Stimulated activated naive CD8-positive, alpha-beta T cell treated with anti-CD3 and anti-CD28 coated beads, Interleukin-15, amount 100 ng/mL, for 72 hours (primary cell): ENCODE measurements around the gene CYP2U1.
A peak's percentile ranks its signal among the peaks of the same experiment; 100 is the strongest.
"Not testable (repeated sequence)": the region's sequence is repeated elsewhere in the genome, so short reads cannot be mapped to it uniquely, and the experiment has no call there.

Source experiments
- ATAC-seq: fragments of 150-1000 bp; cut with Tn5 transposase; 2 replicates; pipeline ENCODE4 v1.10.0; 2021; ENCODE audit warnings: mild to moderate bottlenecking, moderate library complexity
- DNase-seq, 2 donors: peaks; one replicate each; pipeline ENCODE4 v3.0.0; 2021 to 2022
- H3K27ac Mint-ChIP-seq, 2 donors: one replicate each; pipeline ENCODE4 v1.8.0; 2022; ENCODE audit warnings: mild to moderate bottlenecking in 2 of 2, mixed read lengths in 2 of 2, moderate library complexity in 2 of 2
- H3K27me3 Mint-ChIP-seq: one replicate; pipeline ENCODE4 v1.8.0; 2022; ENCODE audit warnings: mixed read lengths
- H3K4me1 Mint-ChIP-seq: one replicate; pipeline ENCODE4 v1.8.0; 2022; ENCODE audit warnings: mild to moderate bottlenecking, mixed read lengths
- H3K4me3 Mint-ChIP-seq, 2 donors: one replicate each; pipeline ENCODE4 v1.8.0; 2022; ENCODE audit warnings: mild to moderate bottlenecking in 2 of 2, mixed read lengths in 2 of 2, moderate library complexity in 1 of 2
- H3K9me3 Mint-ChIP-seq, 2 donors: one replicate each; pipeline ENCODE4 v1.8.0; 2022; ENCODE audit warnings: mixed read lengths in 2 of 2

Gene CYP2U1

DNA sequence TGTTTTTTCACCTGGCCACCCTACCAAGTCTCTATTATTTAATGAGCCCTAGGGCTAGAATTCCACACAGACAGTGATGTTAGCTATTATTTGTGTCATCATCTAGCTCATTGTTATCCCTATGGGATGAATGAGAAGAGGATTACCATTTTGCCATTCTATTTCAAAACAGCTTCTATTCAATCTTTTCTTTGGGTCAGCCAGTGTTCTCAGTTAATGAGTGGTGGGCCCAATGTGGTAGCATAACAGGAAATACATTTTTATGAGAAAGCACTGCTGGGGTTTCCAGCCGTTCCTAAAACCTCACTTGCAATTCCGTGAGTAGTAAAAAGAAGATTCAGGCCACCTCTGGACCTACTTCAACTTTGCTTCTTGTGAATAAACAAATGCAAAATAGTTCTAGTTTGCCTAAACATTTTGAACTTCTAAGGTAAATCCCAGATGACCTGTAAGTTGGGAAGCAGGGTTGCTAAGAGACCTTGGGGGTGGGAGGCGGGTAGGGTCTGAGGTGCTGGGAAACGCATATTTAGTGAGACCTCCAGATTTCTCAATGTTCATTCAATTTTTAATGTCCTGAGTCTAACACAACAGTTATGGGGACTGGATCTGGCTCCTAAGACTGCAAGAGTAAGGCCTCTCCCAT lies 24.8 kb upstream of the CYP2U1 start:
- peaks cover 10 to 15% of the 10 kb centered on the region in 2 donors for H3K9me3 Mint-ChIP-seq
- no peak overlapping the region for H3K27ac Mint-ChIP-seq
- H3K4me3 Mint-ChIP-seq = no peak overlapping the region
- H3K27me3 Mint-ChIP-seq = peaks cover 19% of the 10 kb centered on the region
- no peaks in the 10 kb centered on the region for H3K4me1 Mint-ChIP-seq
- no peak for ATAC-seq
- DNase-seq = no peak

DNA sequence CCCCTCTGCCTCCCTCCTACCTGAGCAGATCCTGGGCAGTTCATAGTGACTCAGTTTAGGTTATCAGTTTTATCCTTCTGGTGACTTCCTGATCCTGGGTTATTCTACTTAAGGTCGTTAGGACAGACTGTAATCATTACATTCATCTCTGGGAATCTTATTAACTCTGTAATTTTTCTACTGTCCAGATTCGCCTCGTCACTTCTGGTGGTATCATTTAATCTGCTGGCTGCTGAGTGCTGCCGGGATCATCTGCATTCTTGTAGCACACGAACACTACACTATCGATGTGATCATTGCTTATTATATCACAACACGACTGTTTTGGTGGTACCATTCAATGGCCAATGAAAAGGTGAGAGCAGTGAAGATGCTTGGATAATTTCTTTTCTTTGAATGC lies 23.0 kb upstream of the CYP2U1 start:
- DNase-seq (no peak), ATAC-seq (no peak)
- no peaks in the 10 kb centered on the region for H3K4me1 Mint-ChIP-seq

DNA sequence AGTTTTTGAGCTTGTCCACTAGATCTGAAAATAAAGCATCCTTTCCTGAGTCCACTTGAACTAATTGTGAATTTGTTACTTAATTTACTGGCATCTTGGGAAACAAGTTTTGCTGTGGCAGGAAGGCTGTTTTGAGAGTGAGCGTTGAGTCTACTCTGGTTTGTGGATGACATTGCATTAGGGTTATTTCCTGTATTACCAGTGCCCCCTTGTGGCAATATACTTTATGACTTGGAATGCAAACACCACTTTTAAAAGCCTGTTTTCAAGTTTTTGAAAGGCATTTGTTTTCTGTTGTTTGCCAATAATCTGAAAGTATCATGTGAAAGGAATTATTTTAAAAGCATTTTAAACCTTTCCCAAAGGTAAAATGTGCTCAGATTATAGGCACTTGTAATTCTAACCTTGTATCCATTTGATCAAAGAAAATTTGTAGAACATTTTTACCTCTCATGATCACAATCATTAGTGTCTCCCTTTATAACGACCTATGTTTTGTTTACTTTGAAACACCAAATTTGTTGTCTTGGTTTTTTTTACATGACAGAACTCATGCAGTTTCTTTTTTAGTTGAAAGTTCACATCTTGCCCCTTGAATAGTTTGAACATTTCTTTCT lies 18.0 kb upstream of the CYP2U1 start:
- H3K4me3 Mint-ChIP-seq = no peak overlapping the region
- no peaks in the 10 kb centered on the region for H3K9me3 Mint-ChIP-seq
- no peaks in the 10 kb centered on the region for H3K27me3 Mint-ChIP-seq
- ATAC-seq (peak; percentile 73), DNase-seq (peak; percentile 14 to 30)
- no peak overlapping the region for H3K27ac Mint-ChIP-seq
- no peaks in the 10 kb centered on the region for H3K4me1 Mint-ChIP-seq

More for the DNA sequence above, 23.0 kb upstream of the CYP2U1 start:
- peaks cover 1% of the 10 kb centered on the region for H3K27me3 Mint-ChIP-seq
- H3K27ac Mint-ChIP-seq = no peak overlapping the region
- H3K9me3 Mint-ChIP-seq = peaks cover 10 to 15% of the 10 kb centered on the region in 2 donors
- no peak overlapping the region for H3K4me3 Mint-ChIP-seq

DNA sequence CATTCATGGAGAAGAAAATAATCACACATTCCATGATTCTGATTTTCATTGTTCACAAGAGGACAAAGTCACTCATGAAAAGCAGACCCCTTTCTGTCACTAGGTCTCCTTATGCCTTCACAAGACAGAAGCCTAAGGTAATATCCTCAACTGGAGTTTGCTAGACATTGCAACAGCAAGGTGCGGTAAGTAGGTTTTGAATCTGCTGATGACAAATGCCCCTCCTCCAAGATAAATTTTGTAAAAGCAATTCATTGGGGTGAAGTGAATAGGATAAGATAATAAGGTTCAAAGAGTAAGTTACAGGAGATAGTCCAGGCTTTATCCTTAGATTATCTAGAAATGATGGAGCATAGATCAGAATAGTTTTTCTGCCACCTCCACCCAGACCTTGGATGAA lies 16.1 kb upstream of the CYP2U1 start:
- Mint-ChIP-seq H3K9me3 (peaks cover 6 to 8% of the 10 kb centered on the region in 2 donors), H3K4me1 (no peaks in the 10 kb centered on the region), H3K27ac (no peak overlapping the region), H3K4me3 (no peak overlapping the region), H3K27me3 (no peaks in the 10 kb centered on the region)
- ATAC-seq = no peak
- no peak for DNase-seq

DNA sequence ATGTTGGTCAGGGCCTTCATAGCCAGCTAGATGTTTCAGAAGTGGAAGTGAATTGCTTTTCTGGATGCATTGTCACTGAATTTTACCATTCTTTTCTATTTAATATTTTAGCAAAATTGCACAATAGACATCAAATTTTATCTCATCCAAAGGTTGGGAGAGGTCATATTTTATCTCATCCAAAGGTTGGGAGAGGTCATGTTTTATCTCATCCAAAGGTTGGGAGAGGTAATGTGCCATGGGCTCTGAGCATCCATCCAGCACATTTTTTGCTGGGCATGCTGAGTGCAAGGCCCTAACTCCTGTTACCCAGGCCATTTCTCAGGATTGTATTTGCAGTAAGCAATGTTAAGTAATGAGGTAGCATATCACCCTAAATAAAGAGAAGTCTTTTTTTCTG lies 14.7 kb upstream of the CYP2U1 start:
- no peak overlapping the region for H3K27ac Mint-ChIP-seq
- H3K4me1 Mint-ChIP-seq = no peaks in the 10 kb centered on the region
- DNase-seq = no peak
- H3K4me3 Mint-ChIP-seq = no peak overlapping the region
- ATAC-seq = no peak
- no peaks in the 10 kb centered on the region for H3K27me3 Mint-ChIP-seq
- H3K9me3 Mint-ChIP-seq = peaks cover 6 to 8% of the 10 kb centered on the region in 2 donors

DNA sequence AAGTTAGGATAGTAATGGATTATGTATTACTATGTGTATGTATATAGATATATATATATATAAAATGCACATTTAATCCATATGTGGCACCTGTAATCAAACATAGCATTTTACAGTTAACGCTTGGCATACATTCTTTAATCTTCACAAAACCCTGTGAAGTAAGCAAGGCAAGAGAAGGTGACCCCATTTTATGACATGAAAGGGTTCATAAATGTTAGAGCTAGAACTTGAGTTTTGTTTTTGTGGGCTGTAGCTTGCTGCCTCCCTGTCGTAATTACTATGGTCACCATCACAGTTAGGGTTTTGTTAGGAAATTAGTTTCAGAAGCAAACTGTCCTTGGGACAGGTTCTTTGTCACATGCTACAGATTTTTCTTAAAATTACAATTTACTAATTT lies 13.8 kb upstream of the CYP2U1 start:
- no peaks in the 10 kb centered on the region for H3K4me1 Mint-ChIP-seq
- H3K27me3 Mint-ChIP-seq = no peaks in the 10 kb centered on the region
- H3K4me3 Mint-ChIP-seq = no peak overlapping the region
- DNase-seq = no peak
- H3K9me3 Mint-ChIP-seq = peaks cover 6 to 8% of the 10 kb centered on the region in 2 donors
- no peak overlapping the region for H3K27ac Mint-ChIP-seq
- ATAC-seq = no peak

DNA sequence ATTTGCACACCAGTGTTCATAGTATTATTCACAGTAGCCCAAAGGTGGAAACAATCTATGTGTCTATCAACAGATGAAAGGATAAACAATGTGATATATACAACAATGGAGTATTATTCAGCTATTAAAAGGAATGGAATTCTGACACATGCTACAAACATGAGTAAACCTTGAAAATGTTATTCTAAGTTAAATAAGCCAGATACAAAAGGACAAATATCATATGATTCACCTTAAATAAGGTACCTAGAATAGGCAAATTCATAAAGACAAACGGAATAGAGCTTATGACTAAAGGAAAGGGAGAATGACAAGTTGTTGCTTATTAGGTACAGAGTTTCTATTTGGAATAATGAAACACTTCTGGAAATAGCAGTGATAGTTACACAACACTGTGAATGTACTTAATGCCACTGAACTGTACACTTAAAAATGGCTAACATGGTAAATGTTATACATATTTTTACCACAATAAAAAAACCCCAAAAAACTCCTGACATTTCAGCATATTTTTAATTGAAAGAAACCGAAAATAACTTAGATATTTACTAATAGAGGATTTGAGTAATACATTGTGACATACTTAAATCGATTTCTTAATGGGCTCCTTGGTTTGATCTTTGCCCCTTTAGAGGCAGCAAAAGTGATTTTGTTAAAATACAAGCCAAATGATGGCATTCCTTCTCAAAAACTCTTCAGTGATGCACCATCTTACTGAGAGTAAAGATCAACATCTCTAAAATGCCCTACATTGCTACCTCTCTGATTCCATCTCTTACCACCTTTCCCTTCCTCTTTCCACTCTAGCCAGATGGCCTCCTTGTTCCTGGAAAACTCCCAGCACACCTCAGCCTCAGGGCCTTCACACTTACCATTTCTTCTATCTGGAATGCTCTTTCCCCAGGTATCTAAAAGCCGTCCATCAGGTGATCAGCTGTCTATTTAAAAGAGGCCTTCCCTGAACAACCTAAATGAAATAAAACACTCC lies 8.6 kb upstream of the CYP2U1 start:
- DNase-seq = no peak
- no peaks in the 10 kb centered on the region for H3K4me1 Mint-ChIP-seq
- H3K27ac Mint-ChIP-seq = no peak overlapping the region
- ATAC-seq = no peak
- H3K27me3 Mint-ChIP-seq = no peaks in the 10 kb centered on the region
- peaks cover 6 to 8% of the 10 kb centered on the region in 2 donors for H3K9me3 Mint-ChIP-seq
- H3K4me3 Mint-ChIP-seq = no peak overlapping the region

DNA sequence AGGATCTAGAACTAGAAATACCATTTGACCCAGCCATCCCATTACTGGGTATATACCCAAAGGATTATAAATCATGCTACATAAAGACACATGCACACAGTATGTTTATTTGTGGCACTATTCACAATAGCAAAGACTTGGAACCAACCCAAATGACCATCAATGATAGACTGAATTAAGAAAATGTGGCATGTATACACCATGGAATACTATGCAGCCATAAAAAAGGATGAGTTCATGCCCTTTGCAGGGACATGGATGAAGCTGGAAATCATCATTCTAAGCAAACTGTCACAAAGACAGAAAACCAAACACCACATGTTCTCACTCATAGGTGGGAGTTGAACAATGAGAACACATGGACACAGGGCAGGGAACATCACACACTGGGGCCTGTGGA lies 5.6 kb upstream of the CYP2U1 start:
- not testable (repeated sequence) for DNase-seq, H3K27me3 Mint-ChIP-seq, H3K9me3 Mint-ChIP-seq, ATAC-seq, H3K4me3 Mint-ChIP-seq, H3K27ac Mint-ChIP-seq, H3K4me1 Mint-ChIP-seq

DNA sequence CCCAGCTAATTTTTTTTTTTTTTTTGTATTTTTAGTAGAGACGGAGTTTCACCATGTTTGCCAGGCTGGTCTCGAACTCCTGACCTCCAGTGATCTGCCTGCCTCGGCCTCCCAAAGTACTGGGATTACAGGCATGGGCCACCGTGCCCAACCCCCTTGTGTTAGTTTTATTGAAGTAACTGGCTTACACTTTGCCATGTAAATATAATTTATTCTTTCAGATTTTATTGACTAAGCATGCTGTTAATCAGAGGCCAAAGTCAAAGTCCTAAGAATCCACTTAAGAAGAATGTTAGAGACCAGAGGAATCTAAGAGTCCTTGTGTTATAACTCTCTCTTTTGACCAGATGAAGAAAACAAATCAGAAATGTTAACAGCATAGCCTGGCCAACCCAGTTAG lies 4.5 kb upstream of the CYP2U1 start:
- H3K4me1 Mint-ChIP-seq, H3K27me3 Mint-ChIP-seq, H3K27ac Mint-ChIP-seq, DNase-seq, ATAC-seq, H3K9me3 Mint-ChIP-seq, H3K4me3 Mint-ChIP-seq: not testable (repeated sequence)

DNA sequence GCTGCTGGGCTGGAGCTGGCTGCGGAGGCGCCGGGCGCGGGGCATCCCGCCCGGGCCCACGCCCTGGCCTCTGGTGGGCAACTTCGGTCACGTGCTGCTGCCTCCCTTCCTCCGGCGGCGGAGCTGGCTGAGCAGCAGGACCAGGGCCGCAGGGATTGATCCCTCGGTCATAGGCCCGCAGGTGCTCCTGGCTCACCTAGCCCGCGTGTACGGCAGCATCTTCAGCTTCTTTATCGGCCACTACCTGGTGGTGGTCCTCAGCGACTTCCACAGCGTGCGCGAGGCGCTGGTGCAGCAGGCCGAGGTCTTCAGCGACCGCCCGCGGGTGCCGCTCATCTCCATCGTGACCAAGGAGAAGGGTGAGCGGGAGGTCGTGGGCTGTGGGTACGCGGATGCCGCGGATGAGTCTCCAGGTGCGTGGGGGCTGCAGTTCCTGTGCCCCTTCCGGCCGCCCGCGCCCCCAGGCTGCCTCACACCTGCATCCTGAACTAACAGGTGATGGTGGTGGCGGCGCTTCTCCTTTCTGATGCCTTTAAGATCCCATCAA lies 499 bp downstream of the CYP2U1 start:
- peak overlapping the region; percentile 90 to 95 for H3K4me3 Mint-ChIP-seq
- H3K27me3 Mint-ChIP-seq = no peaks in the 10 kb centered on the region
- H3K9me3 Mint-ChIP-seq = no peaks in the 10 kb centered on the region
- peaks cover 45% of the 10 kb centered on the region for H3K4me1 Mint-ChIP-seq
- peak overlapping the region; percentile 63 to 92 for H3K27ac Mint-ChIP-seq
- ATAC-seq (peak; percentile 41), DNase-seq (peak in 1 of 2 donors; percentile 47)

DNA sequence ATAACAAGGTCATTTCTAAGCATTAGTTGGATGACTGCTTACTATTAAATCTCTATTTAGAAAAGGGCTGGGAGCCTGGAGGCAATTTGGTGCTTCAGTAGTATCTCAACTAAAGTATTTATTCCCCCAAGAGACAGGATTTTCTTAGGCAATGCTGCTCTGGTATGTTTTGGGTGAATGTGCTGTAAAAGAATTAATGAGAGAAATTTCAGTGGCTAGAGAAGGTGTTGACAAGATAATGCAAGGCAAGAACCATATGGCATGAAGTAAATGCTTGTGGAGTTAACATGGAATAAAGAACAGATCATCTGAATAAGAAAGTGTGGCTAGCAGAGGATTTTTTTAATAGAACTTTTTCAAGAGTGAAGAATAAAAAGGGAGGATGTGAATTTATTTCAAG lies 3.9 kb downstream of the CYP2U1 start:
- Mint-ChIP-seq H3K9me3 (no peaks in the 10 kb centered on the region), H3K27me3 (no peaks in the 10 kb centered on the region), H3K27ac (no peak overlapping the region), H3K4me3 (no peak overlapping the region), H3K4me1 (peaks cover 50% of the 10 kb centered on the region)
- ATAC-seq = no peak
- DNase-seq = no peak

DNA sequence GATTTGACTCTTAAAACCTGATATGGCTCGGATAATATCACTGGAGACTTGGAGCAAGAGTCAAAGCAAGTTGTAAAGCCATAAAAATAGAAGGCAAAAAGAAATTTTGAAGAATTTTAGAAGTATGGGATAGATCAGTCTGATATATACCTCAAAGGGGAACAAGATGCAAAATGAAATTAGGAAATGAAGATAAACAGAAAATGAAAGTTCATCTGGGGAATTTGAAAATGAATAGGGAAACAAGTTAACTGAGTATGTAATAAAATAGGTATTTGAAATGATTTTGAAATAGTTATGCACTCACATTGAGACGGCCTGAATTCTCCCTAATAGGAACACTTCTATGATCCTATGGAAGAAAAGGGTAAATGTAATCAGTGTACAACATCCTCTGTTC lies 5.7 kb downstream of the CYP2U1 start:
- DNase-seq (no peak), ATAC-seq (no peak)
- no peaks in the 10 kb centered on the region for H3K27me3 Mint-ChIP-seq
- H3K9me3 Mint-ChIP-seq = no peaks in the 10 kb centered on the region
- peaks cover 40% of the 10 kb centered on the region for H3K4me1 Mint-ChIP-seq
- H3K4me3 Mint-ChIP-seq = peak overlapping the region; percentile 47 to 53
- H3K27ac Mint-ChIP-seq = no peak overlapping the region

DNA sequence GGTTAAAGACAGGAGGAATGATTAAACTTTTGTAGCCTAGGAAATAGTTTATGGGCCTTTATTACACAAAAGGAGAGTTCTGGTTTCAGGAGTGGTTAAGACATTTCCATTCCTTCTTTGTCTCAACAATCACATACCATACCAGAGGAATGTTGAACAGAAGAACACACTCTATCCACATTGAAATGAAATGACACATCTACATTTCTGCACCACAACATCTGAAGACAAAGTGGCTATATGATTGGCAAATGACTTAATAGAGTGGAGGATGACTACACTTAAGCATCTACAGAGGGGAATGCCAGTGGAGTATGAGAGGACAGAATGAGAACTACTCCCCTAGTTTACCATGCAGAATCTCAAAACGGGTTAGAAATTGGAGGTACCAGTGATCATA lies 8.0 kb downstream of the CYP2U1 start:
- DNase-seq (no peak), ATAC-seq (peak; percentile 84)
- H3K27ac Mint-ChIP-seq = no peak overlapping the region
- no peak overlapping the region for H3K4me3 Mint-ChIP-seq
- H3K27me3 Mint-ChIP-seq = no peaks in the 10 kb centered on the region
- H3K4me1 Mint-ChIP-seq = peaks cover 18% of the 10 kb centered on the region
- no peaks in the 10 kb centered on the region for H3K9me3 Mint-ChIP-seq

DNA sequence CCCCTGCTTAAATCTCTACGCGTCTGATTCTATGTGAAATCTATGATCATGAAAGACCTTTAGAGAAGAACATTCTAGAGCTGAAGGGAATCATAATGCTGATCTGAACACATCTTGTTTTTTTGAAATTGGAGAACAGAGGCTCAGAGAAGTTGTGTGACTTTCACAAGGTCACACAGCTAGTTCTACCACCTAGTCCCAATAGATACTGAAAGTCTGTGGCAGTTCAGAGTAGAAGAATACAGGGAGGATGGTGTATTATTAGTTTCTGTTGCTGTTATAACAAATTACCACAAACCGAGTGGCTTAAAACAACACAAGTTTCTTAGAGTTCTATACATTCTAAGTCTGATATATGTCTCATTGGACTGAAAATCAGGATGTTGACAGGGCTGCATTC lies 14.5 kb downstream of the CYP2U1 start:
- no peaks in the 10 kb centered on the region for H3K9me3 Mint-ChIP-seq
- no peaks in the 10 kb centered on the region for H3K27me3 Mint-ChIP-seq
- H3K27ac Mint-ChIP-seq = no peak overlapping the region
- H3K4me1 Mint-ChIP-seq = no peaks in the 10 kb centered on the region
- no peak overlapping the region for H3K4me3 Mint-ChIP-seq
- DNase-seq (no peak), ATAC-seq (no peak)

DNA sequence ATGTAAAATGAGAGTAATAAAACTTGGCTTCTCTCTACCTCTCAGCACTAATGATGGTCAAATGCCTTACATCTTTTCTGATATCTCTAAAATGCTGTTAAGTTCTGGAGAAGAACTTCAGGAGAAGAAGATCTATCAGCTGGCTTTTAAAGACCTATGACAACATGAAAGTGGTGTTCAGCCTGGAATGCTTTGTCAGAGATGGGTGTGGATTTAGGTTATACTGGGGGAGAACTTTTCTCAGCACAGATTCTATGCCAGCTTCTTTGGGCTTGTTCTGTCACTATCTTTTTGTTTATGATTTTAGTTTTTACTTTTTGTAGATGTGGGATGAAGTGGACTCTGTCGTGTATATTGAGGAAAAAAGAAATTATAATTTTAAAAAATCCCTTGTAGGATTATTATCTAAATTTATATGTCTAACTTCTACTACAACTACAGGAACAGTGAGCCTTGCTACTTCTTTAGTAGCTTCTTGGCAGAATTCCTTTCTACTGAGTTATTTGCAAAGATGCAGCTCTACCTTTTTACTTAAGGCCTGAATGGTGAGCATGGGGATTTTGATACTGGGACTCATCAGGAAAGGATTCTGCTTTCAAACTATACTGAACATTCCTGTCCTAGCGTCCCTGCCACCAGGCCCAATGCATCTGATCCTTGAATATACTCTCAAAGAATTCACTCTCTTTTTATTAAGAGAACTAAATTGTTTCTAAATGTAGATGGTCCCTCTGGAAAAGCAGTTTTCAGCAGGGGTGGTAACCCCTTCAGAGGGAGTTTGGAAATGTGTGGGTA lies 19.6 kb downstream of the CYP2U1 start:
- Mint-ChIP-seq H3K9me3 (peaks cover 9 to 10% of the 10 kb centered on the region in 2 donors), H3K27ac (no peak overlapping the region), H3K4me1 (no peaks in the 10 kb centered on the region), H3K4me3 (no peak overlapping the region), H3K27me3 (no peaks in the 10 kb centered on the region)
- ATAC-seq (no peak), DNase-seq (no peak)
